Gastrocnemius medialis (tissue), 4 donors: ENCODE results near the gene PLSCR3.

Experiments
- POLR2A ChIP-seq, 2 donors: fragments of 450-650 bp; IDR thresholded peaks; one replicate each; pipeline ENCODE4 v1.6.1; 2017; ENCODE audit warnings: antibody characterized with exemption in 2 of 2, mild to moderate bottlenecking in 2 of 2, moderate library complexity in 2 of 2
- TF ChIP-seq, protein P1 (sequence below), 5 experiments: fragments of 450-650 bp in 3 of 5; fragments of 200-600 bp in 2 of 5; sonication (generic) in 2 of 5; IDR thresholded peaks in 4 of 5; conservative IDR thresholded peaks in 1 of 5; 1 replicate in 4 of 5; 2 replicates in 1 of 5; pipeline ENCODE4 v1.5.1; 2016 to 2019; ENCODE audit warnings: antibody characterized with exemption in 5 of 5, mild to moderate bottlenecking in 3 of 5, moderate library complexity in 3 of 5

DNA sequence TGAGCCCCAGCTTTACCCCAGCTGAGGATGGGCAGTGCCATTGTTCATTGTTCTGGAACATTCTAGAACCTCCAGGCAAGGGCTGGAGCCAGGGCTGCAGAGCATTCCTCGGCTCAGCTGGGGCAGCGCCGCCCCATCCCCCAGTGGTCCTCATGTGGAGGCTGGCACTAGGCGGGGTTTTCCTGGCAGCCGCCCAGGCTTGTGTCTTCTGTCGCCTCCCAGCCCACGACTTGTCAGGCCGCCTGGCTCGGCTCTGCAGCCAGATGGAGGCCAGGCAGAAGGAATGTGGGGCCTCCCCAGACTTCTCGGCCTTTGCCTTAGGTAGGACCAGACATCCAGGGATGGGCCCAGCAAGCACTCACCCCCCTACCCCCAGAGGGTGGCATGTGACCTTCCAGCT is 39.3 kb downstream of the PLSCR3 start, which contains the start of gene TMEM95:
- TF ChIP-seq, protein P1, sequence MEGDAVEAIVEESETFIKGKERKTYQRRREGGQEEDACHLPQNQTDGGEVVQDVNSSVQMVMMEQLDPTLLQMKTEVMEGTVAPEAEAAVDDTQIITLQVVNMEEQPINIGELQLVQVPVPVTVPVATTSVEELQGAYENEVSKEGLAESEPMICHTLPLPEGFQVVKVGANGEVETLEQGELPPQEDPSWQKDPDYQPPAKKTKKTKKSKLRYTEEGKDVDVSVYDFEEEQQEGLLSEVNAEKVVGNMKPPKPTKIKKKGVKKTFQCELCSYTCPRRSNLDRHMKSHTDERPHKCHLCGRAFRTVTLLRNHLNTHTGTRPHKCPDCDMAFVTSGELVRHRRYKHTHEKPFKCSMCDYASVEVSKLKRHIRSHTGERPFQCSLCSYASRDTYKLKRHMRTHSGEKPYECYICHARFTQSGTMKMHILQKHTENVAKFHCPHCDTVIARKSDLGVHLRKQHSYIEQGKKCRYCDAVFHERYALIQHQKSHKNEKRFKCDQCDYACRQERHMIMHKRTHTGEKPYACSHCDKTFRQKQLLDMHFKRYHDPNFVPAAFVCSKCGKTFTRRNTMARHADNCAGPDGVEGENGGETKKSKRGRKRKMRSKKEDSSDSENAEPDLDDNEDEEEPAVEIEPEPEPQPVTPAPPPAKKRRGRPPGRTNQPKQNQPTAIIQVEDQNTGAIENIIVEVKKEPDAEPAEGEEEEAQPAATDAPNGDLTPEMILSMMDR (IDR thresholded peaks at IDR 0.05 in 4 of 5, conservative IDR thresholded peaks at IDR 0.05 in 1 of 5) = no peak
- TF ChIP-seq POLR2A (IDR thresholded peaks at IDR 0.05) = no peak
